H1 (cell line): ENCODE measurements around the gene RPUSD4. TPM values are rescaled to one million over a fixed set of nuclear protein-coding genes. Genes with fewer than 3 reads are reported as not detected.

Source experiments
- CTCF ChIA-PET: fragments of 300-600 bp; sonication (Branson Sonifier 250); formaldehyde crosslinking; loops from one replicate; lab custom pipeline; 2021; ENCODE audit not compliant: partially characterized antibody; lab: Charles Lee
- POLR2A ChIA-PET: fragments of 300-600 bp; sonication (Branson Sonifier 250); formaldehyde crosslinking; loops from one replicate; lab custom pipeline; 2021; ENCODE audit warnings: inconsistent platforms; ENCODE audit not compliant: partially characterized antibody; lab: Charles Lee
- DNase-seq, 2 experiments: peaks; one replicate each; pipeline versions ENCODE4 v3.0.0 to v3.0.0-alpha.2; 2010 to 2022; ENCODE audit warnings: low spot score in 2 of 2, low read depth in 1 of 2, mixed read lengths in 1 of 2
- FAIRE-seq: peaks from 2 replicates; lab custom pipeline; 2011; peaks lifted over from hg19 to GRCh38; lab: Jason Lieb, UNC
- H2AFZ ChIP-seq: 2 replicates; pipeline ENCODE4 v1.8.1; 2012; ENCODE audit warnings: low read length, inconsistent platforms
- H2AK5ac ChIP-seq: 2 replicates; pipeline ENCODE4 v1.6.1; 2013; ENCODE audit warnings: low read depth, low read length
- H2BK120ac ChIP-seq: replicated peaks from 2 replicates; pipeline ENCODE3; 2013; ENCODE audit warnings: low read depth, low read length, inconsistent platforms
- H2BK12ac ChIP-seq: 2 replicates; pipeline ENCODE4 v1.6.1; 2013; ENCODE audit warnings: low read depth, low read length
- H2BK15ac ChIP-seq: 2 replicates; pipeline ENCODE4 v1.6.1; 2013; ENCODE audit warnings: low read length
- H2BK20ac ChIP-seq: 2 replicates; pipeline ENCODE4 v1.6.1; 2013; ENCODE audit warnings: low read length
- H2BK5ac ChIP-seq: 2 replicates; pipeline ENCODE4 v1.6.1; 2013; ENCODE audit warnings: low read depth, low read length
- H3K14ac ChIP-seq: 2 replicates; pipeline ENCODE4 v1.6.1; 2013; ENCODE audit warnings: inconsistent platforms; ENCODE audit not compliant: insufficient read length
- H3K18ac ChIP-seq: 2 replicates; pipeline ENCODE4 v1.6.1; 2013; ENCODE audit warnings: low read length; ENCODE audit errors: extremely low read depth
- H3K23ac ChIP-seq: 2 replicates; pipeline ENCODE4 v1.6.1; 2013; ENCODE audit warnings: inconsistent platforms; ENCODE audit not compliant: insufficient read length
- H3K23me2 ChIP-seq: 2 replicates; pipeline ENCODE4 v1.6.1; 2013; ENCODE audit warnings: low read depth, low read length
- H3K27ac ChIP-seq: 2 replicates; pipeline ENCODE4 v1.6.1; 2011; ENCODE audit warnings: low read depth, low read length, inconsistent platforms
- H3K27me3 ChIP-seq, 4 experiments: replicated peaks in 1 of 4; 1 replicate in 1 of 4; 2 replicates in 3 of 4; pipeline versions ENCODE4 v1.6.1 to v1.8.1; 2011 to 2013; ENCODE audit warnings: low read length in 3 of 4, mild to moderate bottlenecking in 3 of 4, inconsistent platforms in 2 of 4, mixed read lengths in 2 of 4, moderate library complexity in 1 of 4; ENCODE audit not compliant: control insufficient read depth in 3 of 4, insufficient read depth in 3 of 4; ENCODE audit errors: extremely low read depth in 1 of 4
- H3K36me3 ChIP-seq, 4 experiments: 2 replicates each; pipeline versions ENCODE4 v1.6.1 to v1.8.1; 2011 to 2013; ENCODE audit warnings: mild to moderate bottlenecking in 4 of 4, low read length in 3 of 4, moderate library complexity in 2 of 4, control low read depth in 1 of 4, inconsistent platforms in 1 of 4; ENCODE audit not compliant: insufficient read depth in 4 of 4, control insufficient read depth in 2 of 4
- H3K4ac ChIP-seq: replicated peaks from 2 replicates; pipeline ENCODE3; 2013; ENCODE audit warnings: low read length, low read depth, mixed read lengths, inconsistent platforms; ENCODE audit not compliant: insufficient read length
- H3K4me1 ChIP-seq, 4 experiments: replicated peaks in 1 of 4; 1 replicate in 1 of 4; 2 replicates in 3 of 4; pipeline versions ENCODE4 v1.6.1 to v1.8.1; 2011 to 2013; ENCODE audit warnings: low read length in 3 of 4, inconsistent platforms in 2 of 4, mixed read lengths in 1 of 4; ENCODE audit not compliant: insufficient read depth in 4 of 4, control insufficient read depth in 3 of 4
- H3K4me2 ChIP-seq, 2 experiments: 2 replicates each; pipeline versions ENCODE4 v1.6.1 to v1.8.1; 2011 to 2013; ENCODE audit warnings: low read depth in 2 of 2, low read length in 2 of 2, control low read depth in 1 of 2, inconsistent platforms in 1 of 2, mild to moderate bottlenecking in 1 of 2; ENCODE audit not compliant: insufficient read depth in 1 of 2
- H3K4me3 ChIP-seq, 4 experiments: fragments of 200-600, 300-600 bp in 1 of 4; sonication (generic), shearing (Covaris generic), sonication (Bioruptor Twin) in 1 of 4; 2 replicates each; pipeline versions ENCODE4 v1.5.1 to v1.8.1; 2011 to 2016; ENCODE audit warnings: low read length in 4 of 4, low read depth in 3 of 4, control low read depth in 2 of 4, inconsistent platforms in 2 of 4, mild to moderate bottlenecking in 2 of 4, mixed read lengths in 1 of 4, moderate library complexity in 1 of 4; ENCODE audit not compliant: insufficient read depth in 2 of 4; ENCODE audit errors: extremely low read depth in 1 of 4
- H3K56ac ChIP-seq: replicated peaks from 2 replicates; pipeline ENCODE3; 2013; ENCODE audit warnings: low read depth, mild to moderate bottlenecking, mixed read lengths, low read length, inconsistent platforms; ENCODE audit not compliant: insufficient read length
- H3K79me1 ChIP-seq: 2 replicates; pipeline ENCODE4 v1.6.1; 2013; ENCODE audit warnings: low read depth, low read length, control low read depth
- H3K79me2 ChIP-seq, 2 experiments: 2 replicates each; pipeline versions ENCODE4 v1.6.1 to v1.8.1; 2012 to 2013; ENCODE audit warnings: low read length in 2 of 2, mild to moderate bottlenecking in 2 of 2, inconsistent platforms in 1 of 2; ENCODE audit not compliant: insufficient read depth in 2 of 2, control insufficient read depth in 1 of 2
- H3K9ac ChIP-seq, 4 experiments: replicated peaks in 1 of 4; 1 replicate in 1 of 4; 2 replicates in 3 of 4; pipeline versions ENCODE4 v1.6.1 to v1.8.1; 2011 to 2013; ENCODE audit warnings: low read depth in 3 of 4, low read length in 3 of 4, control low read depth in 2 of 4, mild to moderate bottlenecking in 2 of 4, moderate library complexity in 2 of 4, inconsistent platforms in 1 of 4; ENCODE audit errors: extremely low read depth in 1 of 4
- H3K9me3 ChIP-seq, 2 experiments: 2 replicates each; pipeline versions ENCODE4 v1.6.1 to v1.8.1; 2012 to 2013; ENCODE audit warnings: mild to moderate bottlenecking in 2 of 2, moderate library complexity in 2 of 2, control low read depth in 1 of 2, inconsistent platforms in 1 of 2, low read depth in 1 of 2, low read length in 1 of 2, mixed read lengths in 1 of 2; ENCODE audit not compliant: insufficient read depth in 2 of 2
- H4K20me1 ChIP-seq, 2 experiments: replicated peaks in 1 of 2; 2 replicates each; pipeline versions ENCODE3 to v1.8.1; 2011 to 2013; ENCODE audit warnings: inconsistent platforms in 2 of 2, low read length in 2 of 2, mild to moderate bottlenecking in 1 of 2; ENCODE audit not compliant: insufficient read depth in 2 of 2, control insufficient read depth in 1 of 2
- H4K5ac ChIP-seq: 2 replicates; pipeline ENCODE4 v1.6.1; 2013; ENCODE audit warnings: low read length, low read depth, mixed read lengths, inconsistent platforms; ENCODE audit not compliant: insufficient read length
- H4K8ac ChIP-seq: 2 replicates; pipeline ENCODE4 v1.8.0; 2013; ENCODE audit warnings: mild to moderate bottlenecking, moderate library complexity, low read length, inconsistent platforms; ENCODE audit not compliant: insufficient read depth; ENCODE audit errors: extremely low read depth
- H4K91ac ChIP-seq: replicated peaks from 2 replicates; pipeline ENCODE3; 2013; ENCODE audit warnings: low read length, mixed read lengths, inconsistent platforms; ENCODE audit not compliant: insufficient read length
- CBX8 ChIP-seq: fragments of 300-800, 300-1000 bp; sonication (generic); IDR thresholded peaks from 2 replicates; pipeline ENCODE4 v1.7.1; 2016; ENCODE audit warnings: low read depth, low read length, borderline replicate concordance
- CHD2 ChIP-seq: IDR thresholded peaks from 2 replicates; pipeline ENCODE4 v1.6.1; 2012; ENCODE audit warnings: low read length, improper control_type of control experiment
- CTBP2 ChIP-seq: IDR thresholded peaks from 2 replicates; pipeline ENCODE4 v1.7.0; 2011; ENCODE audit warnings: borderline replicate concordance, mild to moderate bottlenecking, moderate library complexity, mixed read lengths, low read length; ENCODE audit not compliant: insufficient read depth, insufficient read length
- EZH2 ChIP-seq: fragments of 200-600 bp; sonication (generic); IDR thresholded peaks from 2 replicates; pipeline ENCODE4 v1.7.1; 2012; ENCODE audit warnings: low read depth, mild to moderate bottlenecking, moderate library complexity, low read length, inconsistent platforms; ENCODE audit not compliant: severe bottlenecking
- HDAC2 ChIP-seq, 2 experiments: fragments of 300-600 bp in 1 of 2; sonication (generic) in 1 of 2; IDR thresholded peaks; 2 replicates each; pipeline ENCODE4 v1.6.1; 2011 to 2012; ENCODE audit warnings: low read depth in 2 of 2, low read length in 2 of 2, mild to moderate bottlenecking in 2 of 2, moderate library complexity in 2 of 2, borderline replicate concordance in 1 of 2, inconsistent platforms in 1 of 2
- JUN ChIP-seq: IDR thresholded peaks from 2 replicates; pipeline ENCODE4 v1.6.1; 2011; ENCODE audit warnings: low read depth, mild to moderate bottlenecking, improper control_type of control experiment, low read length
- JUND ChIP-seq: IDR thresholded peaks from 2 replicates; pipeline ENCODE4 v1.6.1; 2011; ENCODE audit warnings: mild to moderate bottlenecking, improper control_type of control experiment, low read length
- POLR2A ChIP-seq, 2 experiments: IDR thresholded peaks; 1 replicate in 1 of 2; 2 replicates in 1 of 2; pipeline ENCODE4 v1.6.1; 2011; ENCODE audit warnings: low read depth in 2 of 2, low read length in 2 of 2, mild to moderate bottlenecking in 2 of 2; ENCODE audit errors: control extremely low read depth in 1 of 2
- SIRT6 ChIP-seq: IDR thresholded peaks from one replicate; pipeline ENCODE4 v1.7.1; 2012; ENCODE audit warnings: low read length, inconsistent platforms
- SIX5 ChIP-seq: IDR thresholded peaks from 2 replicates; pipeline ENCODE4 v1.6.1; 2011; ENCODE audit warnings: mild to moderate bottlenecking, low read depth, low read length
- SP2 ChIP-seq: IDR thresholded peaks from 2 replicates; pipeline ENCODE4 v1.6.1; 2012; ENCODE audit warnings: mild to moderate bottlenecking, low read length, inconsistent platforms
- TAF1 ChIP-seq: IDR thresholded peaks from 2 replicates; pipeline ENCODE4 v1.6.1; 2011; ENCODE audit warnings: mild to moderate bottlenecking, low read depth, low read length
- YY1 ChIP-seq: IDR thresholded peaks from 2 replicates; pipeline ENCODE4 v1.6.1; 2011; ENCODE audit warnings: low read depth, mild to moderate bottlenecking, low read length
- ZNF274 ChIP-seq: IDR thresholded peaks from 2 replicates; pipeline ENCODE4 v1.7.0; 2012; ENCODE audit warnings: low read length, borderline replicate concordance; ENCODE audit errors: extremely low read depth
- WGBS, 2 experiments: shearing (Covaris generic) in 1 of 2; methylation state at CpG; one replicate each; pipeline versions ENCODE4 v1.1.6 to v1.1.7; 2013 to 2015; ENCODE audit warnings: low lambda C conversion rate in 2 of 2, mixed read lengths in 2 of 2, inconsistent platforms in 1 of 2, low coverage in 1 of 2, missing lambda C conversion rate in 1 of 2; ENCODE audit not compliant: insufficient replicate concordance in 2 of 2, insufficient coverage in 1 of 2, insufficient read length in 1 of 2; ENCODE audit errors: extremely low coverage in 1 of 2, missing lambda C conversion rate in 1 of 2; 5-methylcytosine and 5-hydroxymethylcytosine counted together
- polyA plus RNA-seq, 7 experiments: library from polyadenylated mRNA; depleted of rRNA in 3 of 7; stranded (reverse) in 5 of 7; unstranded in 2 of 7; fragments of >200 nt in 5 of 7; fragments of 200-250 nt in 2 of 7; gene quantifications; 1 replicate in 5 of 7; 2 replicates in 1 of 7; 4 replicates in 1 of 7; pipeline versions ENCODE4 v1.2.1 to v1.2.3, GENCODE V29; 2011 to 2013; ENCODE audit warnings: missing spikeins in 2 of 7, mixed read lengths in 2 of 7
- total RNA-seq: library from RNA; stranded (reverse); fragmentation: NEBNext Ultra II Directional; extraction: Animal tissue kit (Norgen Biotek cat#: 25700); gene quantifications from 2 replicates; pipeline ENCODE4 v1.2.1, GENCODE V29; 2021

The RPUSD4 gene
- total and polyA plus RNA-seq, 2 of the 8 experiments (the other 6 are each of a cell fraction or from before 2014, with no cell fraction given): 36.1 to 50.7 TPM

DNA sequence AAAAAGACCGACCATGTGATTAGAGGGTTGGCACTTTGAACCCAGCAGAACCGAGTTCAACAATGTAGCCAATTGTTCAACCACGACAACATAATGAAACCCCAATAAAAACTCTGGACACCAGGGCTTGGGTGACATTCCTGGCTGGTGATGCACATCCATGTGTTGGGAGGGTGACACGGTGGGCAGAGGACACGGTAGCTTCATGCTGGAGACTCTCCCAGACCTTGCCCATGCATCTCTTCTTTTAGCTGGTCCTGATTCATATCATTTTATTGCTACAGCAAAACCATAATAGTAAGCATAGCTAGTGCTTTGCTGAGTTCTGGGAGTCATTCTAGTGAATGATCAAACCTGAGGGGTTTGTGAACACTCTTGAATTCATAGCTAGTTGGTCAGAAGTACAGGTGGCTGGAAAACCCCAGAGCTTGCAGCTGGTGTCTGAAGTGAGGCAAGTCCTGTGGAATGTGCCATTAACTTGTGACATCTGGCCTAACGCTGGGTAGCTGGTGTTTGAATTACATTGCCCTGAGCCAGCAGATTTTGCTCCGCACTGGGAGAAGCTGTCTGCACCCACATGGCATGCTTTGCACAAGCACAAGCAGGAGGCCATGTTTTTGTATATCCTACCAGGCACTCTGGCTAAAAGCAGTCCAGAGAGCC is 14.0 kb downstream of the RPUSD4 start:
- Histone ChIP-seq H3K14ac (no peak overlapping the region), H3K9me3 (peaks cover 15% of the 10 kb centered on the region in 2 experiments), H2BK5ac (no peak overlapping the region), H4K20me1 (peaks cover 3 to 4% of the 10 kb centered on the region in 2 experiments), H2AK5ac (no peak overlapping the region), H3K27me3 (no peaks in the 10 kb centered on the region), H3K79me1 (no peaks in the 10 kb centered on the region; the same call in 1 of the 2 replicates), H2BK12ac (no peak overlapping the region), H3K4me2 (no peak overlapping the region), H3K23ac (no peak overlapping the region), H2AFZ (no peak overlapping the region), H3K9ac (no peak overlapping the region), H4K5ac (no peak overlapping the region), H3K36me3 (peaks cover 7 to 61% (median 46%) of the 10 kb centered on the region in 4 experiments), H3K18ac (no peak overlapping the region), H2BK120ac (no peak overlapping the region), H3K23me2 (no peaks in the 10 kb centered on the region), H3K4me3 (no peak overlapping the region), H4K8ac (no peak overlapping the region; the same call in 1 of the 2 replicates), H4K91ac (no peak overlapping the region), H3K27ac (no peak overlapping the region), H3K56ac (no peak overlapping the region), H3K4ac (no peak overlapping the region), H2BK20ac (no peak overlapping the region), H3K4me1 (no peaks in the 10 kb centered on the region), H2BK15ac (no peak overlapping the region), H3K79me2 (no peaks in the 10 kb centered on the region)
- DNase-seq (no peak), FAIRE-seq (no peak)
- ChIA-PET POLR2A (interaction anchor here (1.8 kb wide), 1 partner anchor 14 kb away, joined by 9 read pairs; the partner anchor contains the start of genes FAM118B and RPUSD4), CTCF (interaction anchor here (0.6 to 2.3 kb wide), 5 partner anchors 9 to 274 kb away, joined by 3 to 9 read pairs (median 3); no protein-coding TSS in a partner anchor)
- 93% methylated on average over 7 of the region's 7 CpGs; no CpG with 5 or more reads in 1 of the 2 experiments for WGBS, 2 experiments
- TF ChIP-seq TAF1 (no peak), JUND (no peak), ZNF274 (no peak), CHD2 (no peak), SP2 (no peak), CBX8 (no peak), CTBP2 (no peak), SIRT6 (no peak), JUN (no peak), POLR2A (IDR thresholded peaks at IDR 0.05; ENCODE audit: control extremely low read depth in 1 of 2, low read depth in 2 of 2, low read length in 2 of 2) (no peak), YY1 (no peak), SIX5 (no peak), EZH2 (no peak), HDAC2 (IDR thresholded peaks at IDR 0.05; ENCODE audit: borderline replicate concordance in 1 of 2, low read depth in 2 of 2, low read length in 2 of 2) (no peak)
